SK-N-SH treated with all-trans-retinoic acid at 6 μM for 48 hours (cell line): ENCODE data around the gene MTOR.

Source experiments
- ARNTL ChIP-seq: fragments of 450-650 bp; formaldehyde crosslinking; IDR thresholded peaks from 2 replicates; pipeline ENCODE4 v1.5.0; 2020; ENCODE audit warnings: low read depth, mild to moderate bottlenecking, moderate library complexity, borderline replicate concordance
- BACH2 ChIP-seq: fragments of 250-450 bp; sonication (Bioruptor Pico); IDR thresholded peaks from 2 replicates; pipeline ENCODE4 v1.9.0; 2021; ENCODE audit warnings: mild to moderate bottlenecking, borderline replicate concordance
- CREB5 ChIP-seq: fragments of 250-450 bp; sonication (Bioruptor Pico); IDR thresholded peaks from 2 replicates; pipeline ENCODE4 v1.5.1; 2020; ENCODE audit warnings: low read depth, mild to moderate bottlenecking, moderate library complexity
- ESRRG ChIP-seq: fragments of 250-450 bp; sonication (Bioruptor Pico); IDR thresholded peaks from 2 replicates; pipeline ENCODE4 v1.6.1; 2021; ENCODE audit warnings: mild to moderate bottlenecking
- ISL1 ChIP-seq: fragments of 250-450 bp; sonication (Bioruptor Pico); IDR thresholded peaks from 2 replicates; pipeline ENCODE4 v2.1.2; 2022; ENCODE audit warnings: mild to moderate bottlenecking, moderate library complexity
- OSR1 ChIP-seq: fragments of 250-450 bp; sonication (Bioruptor Pico); IDR thresholded peaks from 2 replicates; pipeline ENCODE4 v1.8.0; 2022; ENCODE audit warnings: moderate library complexity, mild to moderate bottlenecking, inconsistent platforms
- PPARA ChIP-seq: fragments of 250-450 bp; sonication (Bioruptor Pico); IDR thresholded peaks from 2 replicates; pipeline ENCODE4 v1.5.0; 2020; ENCODE audit warnings: mild to moderate bottlenecking, borderline replicate concordance
- RARB ChIP-seq: fragments of 250-450 bp; sonication (Bioruptor Pico); IDR thresholded peaks from 2 replicates; pipeline ENCODE4 v1.8.0; 2021; ENCODE audit warnings: mild to moderate bottlenecking, moderate library complexity
- TOX ChIP-seq: fragments of 250-450 bp; sonication (Bioruptor Pico); IDR thresholded peaks from 2 replicates; pipeline ENCODE4 v1.8.0; 2021; ENCODE audit warnings: mild to moderate bottlenecking, moderate library complexity, borderline replicate concordance
- ZC3H10 ChIP-seq: fragments of 250-450 bp; sonication (Bioruptor Pico); IDR thresholded peaks from 2 replicates; pipeline ENCODE4 v1.5.1; 2021; ENCODE audit warnings: mild to moderate bottlenecking, moderate library complexity
- ZFP3 ChIP-seq: fragments of 250-450 bp; sonication (Bioruptor Pico); IDR thresholded peaks from 2 replicates; pipeline ENCODE4 v1.5.0; 2020; ENCODE audit warnings: mild to moderate bottlenecking, moderate library complexity
- ZFP30 ChIP-seq: fragments of 450-650 bp; formaldehyde crosslinking; IDR thresholded peaks from 2 replicates; pipeline ENCODE4 v1.5.0; 2022; ENCODE audit warnings: mild to moderate bottlenecking, moderate library complexity
- ZNF565 ChIP-seq: fragments of 450-650 bp; formaldehyde crosslinking; conservative IDR thresholded peaks from 2 replicates; pipeline ENCODE4 v1.5.0; 2020; ENCODE audit warnings: low read depth, mild to moderate bottlenecking, moderate library complexity
- TF ChIP-seq, protein P1 (sequence below): fragments of 250-450 bp; sonication (Bioruptor Pico); IDR thresholded peaks from 2 replicates; pipeline ENCODE4 v1.8.0; 2020; ENCODE audit warnings: mild to moderate bottlenecking, moderate library complexity, borderline replicate concordance

DNA sequence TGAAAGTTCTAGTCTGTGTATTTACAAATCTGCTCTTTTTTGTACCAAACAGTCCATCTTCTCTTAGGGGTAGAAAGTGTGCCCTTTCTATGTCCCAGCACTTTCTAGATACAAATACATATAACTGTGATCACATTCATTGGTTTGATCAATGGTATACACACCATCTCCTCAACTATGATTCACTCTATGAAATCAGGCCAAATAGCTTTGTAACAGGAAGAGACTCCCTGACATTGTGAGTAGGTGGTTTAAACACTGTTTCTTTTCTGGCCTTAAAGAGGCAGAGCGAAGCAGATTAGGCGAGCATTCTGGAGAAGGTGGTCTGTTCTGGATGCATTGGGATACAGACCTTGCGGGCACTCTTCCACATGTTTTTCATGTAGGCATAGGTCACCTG is 123.4 kb downstream of the MTOR start:
- TF ChIP-seq TOX = no peak
- TF ChIP-seq, protein P1, sequence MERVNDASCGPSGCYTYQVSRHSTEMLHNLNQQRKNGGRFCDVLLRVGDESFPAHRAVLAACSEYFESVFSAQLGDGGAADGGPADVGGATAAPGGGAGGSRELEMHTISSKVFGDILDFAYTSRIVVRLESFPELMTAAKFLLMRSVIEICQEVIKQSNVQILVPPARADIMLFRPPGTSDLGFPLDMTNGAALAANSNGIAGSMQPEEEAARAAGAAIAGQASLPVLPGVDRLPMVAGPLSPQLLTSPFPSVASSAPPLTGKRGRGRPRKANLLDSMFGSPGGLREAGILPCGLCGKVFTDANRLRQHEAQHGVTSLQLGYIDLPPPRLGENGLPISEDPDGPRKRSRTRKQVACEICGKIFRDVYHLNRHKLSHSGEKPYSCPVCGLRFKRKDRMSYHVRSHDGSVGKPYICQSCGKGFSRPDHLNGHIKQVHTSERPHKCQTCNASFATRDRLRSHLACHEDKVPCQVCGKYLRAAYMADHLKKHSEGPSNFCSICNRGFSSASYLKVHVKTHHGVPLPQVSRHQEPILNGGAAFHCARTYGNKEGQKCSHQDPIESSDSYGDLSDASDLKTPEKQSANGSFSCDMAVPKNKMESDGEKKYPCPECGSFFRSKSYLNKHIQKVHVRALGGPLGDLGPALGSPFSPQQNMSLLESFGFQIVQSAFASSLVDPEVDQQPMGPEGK (CRISPR knock-in tag) = no peak
- no peak for TF ChIP-seq ZFP30 (CRISPR knock-in tag)
- no peak for TF ChIP-seq CREB5 (CRISPR knock-in tag)
- no peak for TF ChIP-seq ARNTL
- TF ChIP-seq ZFP3 (CRISPR knock-in tag) = no peak
- TF ChIP-seq ISL1 (CRISPR knock-in tag) = no peak
- no peak for TF ChIP-seq OSR1 (CRISPR knock-in tag)
- TF ChIP-seq BACH2 (CRISPR knock-in tag) = no peak
- no peak for TF ChIP-seq ZC3H10 (CRISPR knock-in tag)
- no peak for TF ChIP-seq ESRRG (CRISPR knock-in tag)
- no peak for TF ChIP-seq PPARA
- no peak for TF ChIP-seq RARB (CRISPR knock-in tag)
- no peak for TF ChIP-seq ZNF565
